Measurements from ENCODE around the gene UNC93A.
"Not testable (repeated sequence)": the region's sequence is repeated elsewhere in the genome, so short reads cannot be mapped to it uniquely, and the experiment has no call there.

UNC93A gene

DNA sequence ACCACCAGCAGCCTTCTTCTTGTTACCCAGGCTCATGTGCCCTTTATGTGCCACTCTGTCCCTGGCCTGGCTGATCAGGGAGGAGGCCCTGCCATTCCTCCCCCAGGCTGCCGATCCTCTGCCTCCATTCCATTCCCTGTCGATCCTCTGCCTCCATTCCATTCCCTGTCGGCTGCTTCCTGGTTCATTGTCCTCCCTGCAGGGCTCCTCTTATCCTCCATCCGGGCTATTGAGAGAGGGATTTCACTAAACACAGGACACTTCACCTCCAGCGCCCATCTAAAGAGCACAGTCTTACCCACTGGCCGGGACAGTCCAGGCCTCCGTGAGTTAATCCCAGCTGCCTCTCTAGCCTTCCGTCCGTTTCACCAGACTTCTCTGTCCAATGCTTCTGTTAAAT is 26.1 kb downstream of the UNC93A start:
- H3K27ac ChIP-seq (ENCODE audit: low read depth, low read length): no peak overlapping the region
- H2AFZ ChIP-seq (ENCODE audit: low read length, unreplicated experiment): no peak overlapping the region
- H3K4me1 ChIP-seq (ENCODE audit: control insufficient read depth, insufficient read depth, low read length, unreplicated experiment): no peaks in the 10 kb centered on the region
- no peaks in the 10 kb centered on the region for H3K36me3 ChIP-seq (ENCODE audit: insufficient read depth, low read length)
- H3K27me3 ChIP-seq (ENCODE audit: insufficient read depth, low read length): no peaks in the 10 kb centered on the region
- no peak overlapping the region for H3K4me3 ChIP-seq (ENCODE audit: low read depth, low read length)
- H3K79me2 ChIP-seq (ENCODE audit: control insufficient read depth, insufficient read depth, low read length, unreplicated experiment): no peaks in the 10 kb centered on the region

DNA sequence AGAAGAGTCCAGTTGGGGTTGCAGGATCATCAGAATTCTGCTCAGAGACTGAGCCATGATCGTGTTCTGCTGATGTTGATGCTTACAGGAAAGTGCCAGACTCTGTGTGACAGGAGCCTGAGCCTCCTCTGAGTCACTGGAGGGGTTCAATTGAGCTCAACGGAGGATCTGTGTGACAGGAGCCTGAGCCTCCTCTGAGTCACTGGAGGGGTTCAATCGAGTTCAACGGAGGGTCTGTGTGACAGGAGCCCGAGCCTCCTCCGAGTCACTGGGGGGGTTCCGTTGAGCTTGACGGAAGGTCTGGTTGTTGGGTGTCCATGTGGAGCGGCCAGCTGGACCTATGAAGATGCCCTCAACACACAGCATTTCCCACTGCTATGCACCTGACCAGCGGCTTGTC is 27.2 kb downstream of the UNC93A start:
- not testable (repeated sequence) for H3K27ac ChIP-seq (ENCODE audit: low read depth, low read length); H3K4me3 ChIP-seq (ENCODE audit: low read depth, low read length); H3K79me2 ChIP-seq (ENCODE audit: control insufficient read depth, insufficient read depth, low read length, unreplicated experiment); H2AFZ ChIP-seq (ENCODE audit: low read length, unreplicated experiment); H3K4me1 ChIP-seq (ENCODE audit: control insufficient read depth, insufficient read depth, low read length, unreplicated experiment); H3K36me3 ChIP-seq (ENCODE audit: insufficient read depth, low read length); H3K27me3 ChIP-seq (ENCODE audit: insufficient read depth, low read length)

DNA sequence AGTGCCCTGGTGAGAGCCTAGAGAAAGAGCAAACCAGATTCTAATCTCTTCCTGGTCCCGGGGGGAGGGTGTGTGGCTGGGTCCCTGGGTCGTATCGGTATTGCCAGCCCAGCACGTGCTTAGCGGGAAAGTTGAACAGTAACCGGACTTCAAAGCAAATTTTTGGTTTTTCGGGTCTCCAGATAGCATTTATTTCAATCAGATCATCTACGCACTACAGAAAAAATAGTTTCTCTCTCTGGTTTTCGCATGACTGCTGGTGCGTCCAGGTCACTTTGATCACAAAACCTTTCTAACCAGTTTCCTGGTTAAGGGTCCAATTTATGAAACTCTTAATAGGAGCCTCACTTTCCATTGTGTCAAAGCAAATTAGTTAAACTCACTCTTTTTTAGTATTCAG is 27.7 kb downstream of the UNC93A start:
- H3K4me3 ChIP-seq (ENCODE audit: low read depth, low read length); H3K36me3 ChIP-seq (ENCODE audit: insufficient read depth, low read length); H3K4me1 ChIP-seq (ENCODE audit: control insufficient read depth, insufficient read depth, low read length, unreplicated experiment); H3K27ac ChIP-seq (ENCODE audit: low read depth, low read length); H3K27me3 ChIP-seq (ENCODE audit: insufficient read depth, low read length); H2AFZ ChIP-seq (ENCODE audit: low read length, unreplicated experiment); H3K79me2 ChIP-seq (ENCODE audit: control insufficient read depth, insufficient read depth, low read length, unreplicated experiment): not testable (repeated sequence)

- not testable (repeated sequence) for H2AFZ ChIP-seq (ENCODE audit: low read length, unreplicated experiment); H3K4me3 ChIP-seq (ENCODE audit: low read depth, low read length); H3K27me3 ChIP-seq (ENCODE audit: insufficient read depth, low read length); H3K79me2 ChIP-seq (ENCODE audit: control insufficient read depth, insufficient read depth, low read length, unreplicated experiment); H3K36me3 ChIP-seq (ENCODE audit: insufficient read depth, low read length); H3K4me1 ChIP-seq (ENCODE audit: control insufficient read depth, insufficient read depth, low read length, unreplicated experiment); H3K27ac ChIP-seq (ENCODE audit: low read depth, low read length)
Measured at GRCh38 chr6:167319856-167320753, 29.0 kb downstream of the UNC93A start.

DNA sequence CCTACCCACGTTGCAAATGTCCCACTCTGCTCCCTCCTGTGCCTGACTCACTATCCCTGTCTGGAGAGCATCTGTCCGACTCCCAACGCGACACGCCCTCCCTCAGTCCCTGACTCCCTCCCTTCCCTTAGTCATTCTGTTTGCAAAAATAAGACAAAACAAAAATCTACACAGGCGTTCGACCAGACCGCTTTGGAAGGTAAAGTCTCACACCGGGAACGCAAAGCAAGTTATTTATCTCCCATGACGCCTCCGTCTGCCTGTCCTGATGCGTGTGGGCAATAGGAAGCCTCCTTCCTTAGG is 29.6 kb downstream of the UNC93A start:
- H3K36me3 ChIP-seq (ENCODE audit: insufficient read depth, low read length); H3K4me1 ChIP-seq (ENCODE audit: control insufficient read depth, insufficient read depth, low read length, unreplicated experiment); H3K27me3 ChIP-seq (ENCODE audit: insufficient read depth, low read length); H3K79me2 ChIP-seq (ENCODE audit: control insufficient read depth, insufficient read depth, low read length, unreplicated experiment); H2AFZ ChIP-seq (ENCODE audit: low read length, unreplicated experiment); H3K27ac ChIP-seq (ENCODE audit: low read depth, low read length); H3K4me3 ChIP-seq (ENCODE audit: low read depth, low read length): not testable (repeated sequence)

- not testable (repeated sequence) for H3K4me3 ChIP-seq (ENCODE audit: low read depth, low read length); H2AFZ ChIP-seq (ENCODE audit: low read length, unreplicated experiment); H3K27ac ChIP-seq (ENCODE audit: low read depth, low read length); H3K79me2 ChIP-seq (ENCODE audit: control insufficient read depth, insufficient read depth, low read length, unreplicated experiment); H3K36me3 ChIP-seq (ENCODE audit: insufficient read depth, low read length); H3K27me3 ChIP-seq (ENCODE audit: insufficient read depth, low read length); H3K4me1 ChIP-seq (ENCODE audit: control insufficient read depth, insufficient read depth, low read length, unreplicated experiment)
Measured at GRCh38 chr6:167321185-167321584, 30.1 kb downstream of the UNC93A start.

DNA sequence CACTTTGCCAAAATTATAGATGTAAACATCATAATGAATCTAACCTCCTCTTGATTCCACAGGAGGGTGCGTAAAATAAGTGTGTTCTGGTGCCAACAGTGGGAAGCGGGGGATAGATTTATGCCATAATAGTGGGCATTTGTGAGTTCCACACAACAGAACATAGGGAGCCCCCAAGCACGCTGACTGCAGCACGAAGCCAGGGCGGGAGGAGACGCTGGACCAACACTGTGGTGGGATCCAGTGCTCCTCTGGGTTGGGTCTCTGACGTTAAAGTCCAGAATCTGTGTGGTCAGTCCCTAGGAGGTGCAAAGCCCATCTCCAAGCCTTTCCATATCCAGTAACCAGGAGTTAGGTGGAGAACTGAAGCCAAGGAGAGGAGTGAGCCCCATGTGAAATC is 32.0 kb downstream of the UNC93A start:
- H2AFZ ChIP-seq (ENCODE audit: low read length, unreplicated experiment): no peak overlapping the region
- H3K4me3 ChIP-seq (ENCODE audit: low read depth, low read length): no peak overlapping the region
- no peaks in the 10 kb centered on the region for H3K4me1 ChIP-seq (ENCODE audit: control insufficient read depth, insufficient read depth, low read length, unreplicated experiment)
- no peak overlapping the region for H3K27ac ChIP-seq (ENCODE audit: low read depth, low read length)
- H3K36me3 ChIP-seq (ENCODE audit: insufficient read depth, low read length): no peaks in the 10 kb centered on the region
- no peaks in the 10 kb centered on the region for H3K79me2 ChIP-seq (ENCODE audit: control insufficient read depth, insufficient read depth, low read length, unreplicated experiment)
- H3K27me3 ChIP-seq (ENCODE audit: insufficient read depth, low read length): no peaks in the 10 kb centered on the region

DNA sequence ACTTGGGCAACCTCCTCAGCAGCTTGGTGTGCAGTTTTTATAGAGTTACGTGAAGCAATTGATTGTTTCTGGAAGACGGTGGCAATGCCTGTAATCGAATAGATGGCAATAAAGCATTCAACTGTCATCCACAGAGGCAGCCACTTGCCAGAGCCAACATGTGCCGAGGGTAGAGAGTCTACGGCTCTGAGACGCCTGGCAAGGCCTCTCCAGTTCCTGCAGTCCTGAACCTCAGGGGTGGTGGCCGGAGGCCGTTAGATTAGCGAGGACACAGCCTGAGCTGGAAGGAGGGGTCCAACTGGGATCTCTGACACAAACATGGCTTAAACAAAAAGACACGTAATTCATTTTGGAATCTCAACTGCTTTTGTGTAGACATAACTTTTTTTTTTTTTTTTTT is 33.0 kb downstream of the UNC93A start:
- Histone ChIP-seq H3K79me2 (ENCODE audit: control insufficient read depth, insufficient read depth, low read length, unreplicated experiment) (no peaks in the 10 kb centered on the region), H2AFZ (ENCODE audit: low read length, unreplicated experiment) (no peak overlapping the region), H3K27ac (ENCODE audit: low read depth, low read length) (no peak overlapping the region), H3K27me3 (ENCODE audit: insufficient read depth, low read length) (no peaks in the 10 kb centered on the region), H3K4me1 (ENCODE audit: control insufficient read depth, insufficient read depth, low read length, unreplicated experiment) (no peaks in the 10 kb centered on the region), H3K36me3 (ENCODE audit: insufficient read depth, low read length) (no peaks in the 10 kb centered on the region), H3K4me3 (ENCODE audit: low read depth, low read length) (no peak overlapping the region)

- Histone ChIP-seq H3K27me3 (ENCODE audit: insufficient read depth, low read length) (no peaks in the 10 kb centered on the region), H3K27ac (ENCODE audit: low read depth, low read length) (no peak overlapping the region), H2AFZ (ENCODE audit: low read length, unreplicated experiment) (no peak overlapping the region), H3K4me1 (ENCODE audit: control insufficient read depth, insufficient read depth, low read length, unreplicated experiment) (no peaks in the 10 kb centered on the region), H3K36me3 (ENCODE audit: insufficient read depth, low read length) (no peaks in the 10 kb centered on the region), H3K4me3 (ENCODE audit: low read depth, low read length) (no peak overlapping the region), H3K79me2 (ENCODE audit: control insufficient read depth, insufficient read depth, low read length, unreplicated experiment) (no peaks in the 10 kb centered on the region)
Measured at GRCh38 chr6:167325766-167326165, 34.7 kb downstream of the UNC93A start.

- Histone ChIP-seq H3K27ac (ENCODE audit: low read depth, low read length) (no peak overlapping the region), H3K4me1 (ENCODE audit: control insufficient read depth, insufficient read depth, low read length, unreplicated experiment) (no peaks in the 10 kb centered on the region), H3K79me2 (ENCODE audit: control insufficient read depth, insufficient read depth, low read length, unreplicated experiment) (no peaks in the 10 kb centered on the region), H3K27me3 (ENCODE audit: insufficient read depth, low read length) (no peaks in the 10 kb centered on the region), H3K4me3 (ENCODE audit: low read depth, low read length) (no peak overlapping the region), H3K36me3 (ENCODE audit: insufficient read depth, low read length) (no peaks in the 10 kb centered on the region), H2AFZ (ENCODE audit: low read length, unreplicated experiment) (no peak overlapping the region)
Measured at GRCh38 chr6:167327391-167327790, 36.3 kb downstream of the UNC93A start.

- no peaks in the 10 kb centered on the region for H3K36me3 ChIP-seq (ENCODE audit: insufficient read depth, low read length)
- H3K4me3 ChIP-seq (ENCODE audit: low read depth, low read length): no peak overlapping the region
- H3K4me1 ChIP-seq (ENCODE audit: control insufficient read depth, insufficient read depth, low read length, unreplicated experiment): no peaks in the 10 kb centered on the region
- no peaks in the 10 kb centered on the region for H3K27me3 ChIP-seq (ENCODE audit: insufficient read depth, low read length)
- no peak overlapping the region for H2AFZ ChIP-seq (ENCODE audit: low read length, unreplicated experiment)
- no peaks in the 10 kb centered on the region for H3K79me2 ChIP-seq (ENCODE audit: control insufficient read depth, insufficient read depth, low read length, unreplicated experiment)
- H3K27ac ChIP-seq (ENCODE audit: low read depth, low read length): no peak overlapping the region
Measured at GRCh38 chr6:167328086-167328485, 37.0 kb downstream of the UNC93A start.
